Stimulated activated CD8-positive, alpha-beta memory T cell treated with anti-CD3 and anti-CD28 coated beads, Interleukin-15, amount 100 ng/mL, for 4 hours (primary cell): Measurements from ENCODE around the gene PLA2G10.
"Not testable (repeated sequence)": the region's sequence is repeated elsewhere in the genome, so short reads cannot be mapped to it uniquely, and the experiment has no call there.

Experiments
- DNase-seq, 2 donors: peaks; one replicate each; pipeline ENCODE4 v3.0.0-alpha.2; 2020; ENCODE audit warnings: low read depth in 2 of 2

PLA2G10 gene, protein sequence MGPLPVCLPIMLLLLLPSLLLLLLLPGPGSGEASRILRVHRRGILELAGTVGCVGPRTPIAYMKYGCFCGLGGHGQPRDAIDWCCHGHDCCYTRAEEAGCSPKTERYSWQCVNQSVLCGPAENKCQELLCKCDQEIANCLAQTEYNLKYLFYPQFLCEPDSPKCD

DNA sequence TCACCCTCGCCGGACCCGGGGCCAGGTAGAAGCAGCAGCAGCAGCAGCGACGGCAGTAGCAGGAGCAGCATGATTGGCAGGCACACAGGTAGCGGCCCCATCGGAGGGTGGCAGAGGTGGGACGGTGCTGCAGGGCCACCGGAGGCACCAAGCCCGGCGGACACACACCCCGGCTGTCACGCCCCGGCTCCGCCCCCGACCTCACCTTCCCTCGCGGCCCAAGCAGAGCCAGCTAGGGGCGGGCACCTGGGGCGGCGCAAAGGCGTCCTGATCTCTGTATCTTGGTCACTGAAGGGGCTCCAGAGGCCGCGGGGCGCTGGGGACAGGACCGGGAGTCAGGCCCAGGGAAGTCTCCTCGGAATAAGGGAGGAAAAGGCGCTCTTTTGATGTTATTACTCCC lies at the start of gene PLA2G10:
Gene PLA2G10, minus strand, starts transcription at position 180 of the 400 bp plus-strand sequence. Its CDS starts 79 bp downstream, at position 101.
- DNase-seq: not testable (repeated sequence)

DNA sequence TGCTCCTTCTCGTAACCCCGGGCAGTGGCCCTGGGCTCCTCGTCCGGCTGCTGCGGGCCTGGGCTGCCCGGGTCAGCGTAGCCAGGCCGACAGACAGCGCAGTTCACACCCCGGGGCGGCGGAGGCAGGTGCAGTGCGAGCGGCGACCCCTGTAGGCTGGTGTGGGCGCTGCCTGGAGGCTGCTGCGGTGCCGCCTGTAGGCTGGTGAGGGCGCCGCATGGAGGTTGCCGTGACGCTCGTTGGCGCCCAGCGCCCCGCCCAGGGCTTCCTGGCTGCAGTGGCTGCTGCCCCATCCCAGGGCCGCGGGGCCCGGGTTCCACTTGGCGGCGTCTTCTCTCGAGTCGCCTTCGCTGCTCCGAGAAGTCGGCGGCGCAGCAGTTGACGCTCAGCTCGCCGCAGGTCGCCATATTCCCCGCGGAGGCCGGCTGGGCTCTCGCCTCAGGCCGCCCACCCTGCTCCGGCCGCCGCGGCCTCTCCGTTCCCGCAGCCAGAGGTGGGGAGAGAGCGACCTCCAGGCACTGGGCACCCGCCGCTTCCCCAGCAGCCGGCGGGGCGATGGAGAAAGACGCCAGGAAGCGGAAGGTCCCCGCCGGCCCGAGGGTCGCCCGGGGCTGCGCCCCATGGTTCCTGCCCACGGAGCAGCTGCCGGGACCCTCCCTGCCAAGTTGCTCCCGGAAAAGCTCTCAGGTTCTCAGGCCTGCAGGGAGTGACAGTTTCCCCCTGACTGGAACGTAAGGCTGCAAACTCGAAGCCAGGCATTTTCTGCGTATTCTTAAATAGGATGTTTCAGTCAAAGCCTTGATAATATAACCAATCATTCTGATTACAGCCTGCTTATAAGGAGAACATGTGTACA lies 48.4 kb upstream of the PLA2G10 start, which contains the start of gene NPIPA2:
Gene NPIPA2, plus strand, starts transcription at position 261 of the 856 bp plus-strand sequence. CDS start 5,533 bp downstream, outside the sequence.
- DNase-seq: not testable (repeated sequence)

DNA sequence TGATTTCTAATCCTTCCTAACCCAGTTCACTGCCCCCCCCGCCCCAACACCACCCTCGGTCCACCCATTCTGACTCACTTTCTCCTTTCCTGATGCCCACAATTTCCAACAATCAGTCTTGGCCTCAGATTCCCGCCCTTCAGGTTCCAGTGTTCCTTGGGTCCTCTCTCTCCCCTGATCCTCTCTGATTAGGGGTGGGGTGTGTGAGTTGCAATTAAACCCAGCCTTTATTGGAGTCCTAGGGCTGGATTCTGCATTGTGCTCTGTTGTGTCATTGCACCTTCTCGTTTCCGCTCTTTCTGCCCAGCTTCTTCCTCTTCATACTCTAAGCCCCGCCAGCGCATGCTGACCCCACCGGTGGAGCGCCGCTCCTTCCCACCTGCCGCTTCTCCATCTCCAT lies 47.7 kb upstream of the PLA2G10 start:
- not testable (repeated sequence) for DNase-seq

- not testable (repeated sequence) for DNase-seq
Measured at GRCh38 chr16:14740832-14741385, 46.8 kb upstream of the PLA2G10 start.

DNA sequence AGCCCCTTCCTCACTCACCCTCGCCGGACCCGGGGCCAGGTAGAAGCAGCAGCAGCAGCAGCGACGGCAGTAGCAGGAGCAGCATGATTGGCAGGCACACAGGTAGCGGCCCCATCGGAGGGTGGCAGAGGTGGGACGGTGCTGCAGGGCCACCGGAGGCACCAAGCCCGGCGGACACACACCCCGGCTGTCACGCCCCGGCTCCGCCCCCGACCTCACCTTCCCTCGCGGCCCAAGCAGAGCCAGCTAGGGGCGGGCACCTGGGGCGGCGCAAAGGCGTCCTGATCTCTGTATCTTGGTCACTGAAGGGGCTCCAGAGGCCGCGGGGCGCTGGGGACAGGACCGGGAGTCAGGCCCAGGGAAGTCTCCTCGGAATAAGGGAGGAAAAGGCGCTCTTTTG lies 39.1 kb upstream of the PLA2G10 start:
- not testable (repeated sequence) for DNase-seq

DNA sequence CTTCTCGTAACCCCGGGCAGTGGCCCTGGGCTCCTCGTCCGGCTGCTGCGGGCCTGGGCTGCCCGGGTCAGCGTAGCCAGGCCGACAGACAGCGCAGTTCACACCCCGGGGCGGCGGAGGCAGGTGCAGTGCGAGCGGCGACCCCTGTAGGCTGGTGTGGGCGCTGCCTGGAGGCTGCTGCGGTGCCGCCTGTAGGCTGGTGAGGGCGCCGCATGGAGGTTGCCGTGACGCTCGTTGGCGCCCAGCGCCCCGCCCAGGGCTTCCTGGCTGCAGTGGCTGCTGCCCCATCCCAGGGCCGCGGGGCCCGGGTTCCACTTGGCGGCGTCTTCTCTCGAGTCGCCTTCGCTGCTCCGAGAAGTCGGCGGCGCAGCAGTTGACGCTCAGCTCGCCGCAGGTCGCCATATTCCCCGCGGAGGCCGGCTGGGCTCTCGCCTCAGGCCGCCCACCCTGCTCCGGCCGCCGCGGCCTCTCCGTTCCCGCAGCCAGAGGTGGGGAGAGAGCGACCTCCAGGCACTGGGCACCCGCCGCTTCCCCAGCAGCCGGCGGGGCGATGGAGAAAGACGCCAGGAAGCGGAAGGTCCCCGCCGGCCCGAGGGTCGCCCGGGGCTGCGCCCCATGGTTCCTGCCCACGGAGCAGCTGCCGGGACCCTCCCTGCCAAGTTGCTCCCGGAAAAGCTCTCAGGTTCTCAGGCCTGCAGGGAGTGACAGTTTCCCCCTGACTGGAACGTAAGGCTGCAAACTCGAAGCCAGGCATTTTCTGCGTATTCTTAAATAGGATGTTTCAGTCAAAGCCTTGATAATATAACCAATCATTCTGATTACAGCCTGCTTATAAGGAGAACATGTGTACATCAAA lies 9.3 kb upstream of the PLA2G10 start, which contains the start of gene NPIPA3:
Gene NPIPA3, plus strand, starts transcription at position 256 of the 856 bp plus-strand sequence. CDS start 5,533 bp downstream, outside the sequence.
- not testable (repeated sequence) for DNase-seq

- DNase-seq: not testable (repeated sequence)
Measured at GRCh38 chr16:14702672-14703071, 8.6 kb upstream of the PLA2G10 start.

- not testable (repeated sequence) for DNase-seq
Measured at GRCh38 chr16:14701859-14702258, 7.8 kb upstream of the PLA2G10 start.

GRCh38 chr16:14685870-14686793 lies 8.0 kb downstream of the PLA2G10 start:
- DNase-seq: not testable (repeated sequence)

DNA sequence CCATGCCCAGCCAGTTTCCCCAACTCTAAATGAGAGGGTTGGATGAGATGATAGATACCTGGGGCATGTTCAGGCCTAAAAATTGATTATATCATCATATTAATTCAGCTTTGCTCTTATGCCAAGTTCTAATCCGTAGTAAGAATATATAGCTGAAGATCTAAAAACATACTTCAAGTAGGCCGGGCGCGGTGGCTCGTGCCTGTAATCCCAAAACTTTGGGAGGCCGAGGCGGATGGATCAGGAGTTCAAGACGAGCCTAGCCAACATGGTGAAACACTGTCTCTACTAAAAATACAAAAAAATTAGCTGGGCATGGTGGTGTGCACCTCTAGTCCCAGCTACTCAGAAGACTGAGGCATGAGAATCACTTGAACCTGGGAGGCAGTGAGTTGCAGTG lies 12.0 kb downstream of the PLA2G10 start:
- DNase-seq: no peak

DNA sequence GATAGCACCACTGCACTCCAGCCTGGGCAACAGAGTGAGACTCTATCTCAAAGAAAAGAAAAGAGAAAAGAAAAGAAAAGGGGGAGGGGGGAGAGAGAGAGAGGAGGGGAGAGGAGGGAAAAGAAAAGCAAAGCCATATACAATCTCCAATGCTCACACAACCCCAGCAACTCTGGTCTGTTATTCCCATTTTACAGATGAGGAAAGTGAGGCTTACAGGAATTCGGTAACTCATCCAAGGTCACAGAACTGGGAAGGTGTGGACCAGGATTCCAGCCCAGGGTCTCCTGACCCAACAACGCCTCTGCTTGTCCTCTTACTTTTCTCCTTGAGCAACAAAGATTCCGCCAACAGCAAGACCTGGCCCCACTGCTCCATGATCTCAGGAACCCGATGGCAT lies 13.0 kb downstream of the PLA2G10 start:
- no peak for DNase-seq

DNA sequence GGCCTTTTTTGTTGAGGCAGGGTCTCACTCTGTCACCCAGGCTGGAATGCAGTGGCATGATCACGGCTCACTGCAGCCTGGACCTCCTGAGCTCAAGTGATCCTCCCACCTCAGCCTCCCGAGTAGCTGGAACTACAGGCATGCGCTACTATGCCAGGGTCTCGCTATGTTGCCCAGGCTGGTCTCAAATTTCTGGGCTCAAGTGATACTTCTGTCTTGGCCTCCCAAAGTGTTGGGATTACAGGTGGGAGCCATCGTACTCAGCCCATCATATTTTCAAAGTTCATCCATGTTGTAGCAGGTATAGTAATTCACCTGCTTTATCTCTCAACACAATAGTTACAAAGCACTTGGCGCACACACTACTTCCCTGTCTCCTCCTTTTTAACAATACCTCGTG lies 13.7 kb downstream of the PLA2G10 start:
- DNase-seq: not testable (repeated sequence)

- no peak for DNase-seq
Measured at GRCh38 chr16:14678748-14679497, 15.2 kb downstream of the PLA2G10 start.

DNA sequence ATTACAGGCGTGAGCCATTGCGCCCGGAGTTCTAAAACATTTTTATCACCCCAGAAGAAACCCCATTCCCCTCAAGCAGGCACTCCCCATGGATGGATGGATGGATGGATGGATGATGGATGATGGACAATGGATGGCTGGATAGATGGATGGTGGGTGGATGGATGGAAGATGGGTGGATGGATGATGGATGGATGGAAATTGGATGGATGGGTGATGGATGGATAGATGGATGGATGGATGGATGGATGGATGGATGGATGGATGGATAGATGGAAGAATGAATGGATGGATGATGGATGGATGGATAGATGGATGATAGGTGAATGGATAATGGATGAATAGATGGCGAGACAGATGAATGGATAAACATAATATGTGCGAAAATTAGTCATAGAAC lies 16.5 kb downstream of the PLA2G10 start:
- no peak for DNase-seq

GRCh38 chr16:14676633-14677032 lies 17.5 kb downstream of the PLA2G10 start:
- DNase-seq: no peak

DNA sequence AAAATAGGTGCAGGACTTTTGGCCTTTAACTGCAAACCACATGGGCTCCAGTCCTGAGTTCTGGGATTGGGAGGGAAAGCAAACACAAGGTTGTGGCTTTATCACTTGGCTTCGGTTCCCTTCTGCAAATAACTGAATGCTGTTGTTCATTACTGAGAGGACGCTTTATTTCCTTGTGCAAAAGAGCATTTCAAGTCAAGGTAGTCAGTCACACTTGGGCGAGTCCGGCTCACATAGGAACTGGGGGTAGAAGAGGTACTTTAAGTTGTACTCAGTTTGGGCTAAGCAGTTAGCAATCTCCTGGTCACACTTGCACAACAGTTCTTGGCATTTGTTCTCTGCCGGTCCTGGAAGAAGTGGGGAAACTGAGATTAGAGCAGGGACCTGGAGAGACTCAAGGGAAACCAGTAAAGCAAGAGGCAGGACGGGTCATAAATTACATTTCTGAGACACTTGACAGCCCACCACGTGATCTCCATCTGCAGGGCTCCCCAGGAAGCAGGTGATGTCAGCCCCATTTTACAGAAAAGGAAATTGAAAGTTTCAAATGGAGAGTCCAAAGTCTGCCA lies 21.6 kb downstream of the PLA2G10 start:
- no peak for DNase-seq

DNA sequence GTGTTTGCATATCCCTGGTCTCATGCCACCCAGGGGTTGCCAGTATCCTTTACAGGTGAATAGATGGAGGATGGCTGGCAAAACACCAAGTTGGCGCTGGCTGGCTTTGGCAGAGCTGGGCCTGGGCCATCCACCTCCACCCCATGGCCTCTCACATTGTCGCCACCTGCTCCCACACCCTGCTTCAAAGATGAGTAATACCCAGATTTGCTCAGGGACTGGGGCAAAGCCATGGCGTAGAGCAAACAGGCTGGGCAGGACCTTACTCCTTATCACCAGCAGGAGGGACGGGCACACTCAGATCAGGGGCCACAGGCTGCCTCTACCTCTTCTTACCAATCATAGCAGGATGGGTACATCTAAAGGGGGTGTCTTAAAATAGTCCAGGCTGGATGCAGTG lies 24.3 kb downstream of the PLA2G10 start:
- DNase-seq: no peak

GRCh38 chr16:14668556-14669223 lies 25.4 kb downstream of the PLA2G10 start:
- DNase-seq: no peak
